Measurements from ENCODE around the gene RGS6.

RGS6 gene

DNA sequence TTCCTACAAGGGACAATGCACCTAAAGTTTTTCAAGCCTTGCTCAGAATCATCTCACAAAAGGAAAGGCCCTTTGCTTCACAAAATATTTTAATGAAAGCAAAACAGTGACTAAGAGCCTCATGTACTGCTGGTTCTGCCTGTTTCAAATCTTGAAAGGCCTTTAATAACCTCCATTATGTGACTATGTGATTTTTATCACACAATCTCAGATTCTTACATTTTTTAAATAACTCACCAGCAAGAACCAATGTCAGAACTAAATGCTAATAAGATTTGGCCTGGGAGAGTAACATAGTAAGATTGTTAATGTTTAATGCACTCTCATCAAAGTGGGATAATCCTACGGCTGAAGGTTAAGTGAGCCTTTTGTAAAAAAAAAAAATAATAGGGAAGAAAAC, 378.9 kb downstream of the RGS6 start:
- H3K9me2 ChIP-seq (ENCODE audit: low read depth, low read length) = no peaks in the 10 kb centered on the region
- no peaks in the 10 kb centered on the region; the same call in 1 of the 2 replicates for H3K27me3 ChIP-seq (ENCODE audit: insufficient read depth, low read length)
- no peak overlapping the region for H3K4me2 ChIP-seq (ENCODE audit: low read length)
- no peaks in the 10 kb centered on the region for H3K9me3 ChIP-seq (ENCODE audit: low read length)
- H3K4me3 ChIP-seq (ENCODE audit: low read depth, low read length, poor library complexity, severe bottlenecking) = no peak overlapping the region
- no peak overlapping the region for H3K27ac ChIP-seq (ENCODE audit: low read depth, low read length, poor library complexity, severe bottlenecking)
- H2AFZ ChIP-seq (ENCODE audit: low read length) = no peak overlapping the region
- TF ChIP-seq EZH2 (IDR thresholded peaks at IDR 0.05; ENCODE audit: borderline replicate concordance, low read length) = no peak
- TF ChIP-seq, protein P1, sequence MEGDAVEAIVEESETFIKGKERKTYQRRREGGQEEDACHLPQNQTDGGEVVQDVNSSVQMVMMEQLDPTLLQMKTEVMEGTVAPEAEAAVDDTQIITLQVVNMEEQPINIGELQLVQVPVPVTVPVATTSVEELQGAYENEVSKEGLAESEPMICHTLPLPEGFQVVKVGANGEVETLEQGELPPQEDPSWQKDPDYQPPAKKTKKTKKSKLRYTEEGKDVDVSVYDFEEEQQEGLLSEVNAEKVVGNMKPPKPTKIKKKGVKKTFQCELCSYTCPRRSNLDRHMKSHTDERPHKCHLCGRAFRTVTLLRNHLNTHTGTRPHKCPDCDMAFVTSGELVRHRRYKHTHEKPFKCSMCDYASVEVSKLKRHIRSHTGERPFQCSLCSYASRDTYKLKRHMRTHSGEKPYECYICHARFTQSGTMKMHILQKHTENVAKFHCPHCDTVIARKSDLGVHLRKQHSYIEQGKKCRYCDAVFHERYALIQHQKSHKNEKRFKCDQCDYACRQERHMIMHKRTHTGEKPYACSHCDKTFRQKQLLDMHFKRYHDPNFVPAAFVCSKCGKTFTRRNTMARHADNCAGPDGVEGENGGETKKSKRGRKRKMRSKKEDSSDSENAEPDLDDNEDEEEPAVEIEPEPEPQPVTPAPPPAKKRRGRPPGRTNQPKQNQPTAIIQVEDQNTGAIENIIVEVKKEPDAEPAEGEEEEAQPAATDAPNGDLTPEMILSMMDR (IDR thresholded peaks at IDR 0.05; ENCODE audit: low read length) = no peak
- no peak overlapping the region for H3K9ac ChIP-seq (ENCODE audit: low read length)
- no peaks in the 10 kb centered on the region for H4K20me1 ChIP-seq (ENCODE audit: insufficient read depth, low read length)
- no peaks in the 10 kb centered on the region for H3F3A ChIP-seq (ENCODE audit: insufficient read depth, low read length)
- H3K79me2 ChIP-seq (ENCODE audit: insufficient read depth, low read length) = no peaks in the 10 kb centered on the region
- H3K36me3 ChIP-seq (ENCODE audit: insufficient read depth, low read length) = no peaks in the 10 kb centered on the region
- no peaks in the 10 kb centered on the region for H3K4me1 ChIP-seq (ENCODE audit: insufficient read depth, low read length, severe bottlenecking)

DNA sequence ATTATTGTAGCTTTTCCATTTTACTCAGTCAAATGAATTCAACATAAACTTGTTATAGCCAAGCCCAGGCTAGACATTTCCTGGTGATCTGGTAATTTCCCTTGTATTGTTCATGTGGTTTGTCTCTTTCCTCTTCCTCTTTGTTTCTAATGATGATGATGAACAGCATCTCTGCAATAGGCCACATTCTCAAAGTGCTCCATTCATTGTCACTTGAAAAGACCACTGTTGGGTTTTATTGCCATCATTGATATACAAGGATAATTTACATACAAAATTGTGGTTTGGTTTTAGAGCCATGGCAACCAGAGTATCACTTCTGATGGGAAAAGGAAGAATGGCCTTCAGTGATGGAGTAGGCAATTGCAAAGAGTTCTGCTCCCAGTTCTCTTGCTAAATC, 379.3 kb downstream of the RGS6 start:
- TF ChIP-seq, protein P1 (IDR thresholded peaks at IDR 0.05; ENCODE audit: low read length) = no peak
- no peak for TF ChIP-seq EZH2 (IDR thresholded peaks at IDR 0.05; ENCODE audit: borderline replicate concordance, low read length)
- Histone ChIP-seq H4K20me1 (ENCODE audit: insufficient read depth, low read length) (no peaks in the 10 kb centered on the region), H3K4me1 (ENCODE audit: insufficient read depth, low read length, severe bottlenecking) (no peaks in the 10 kb centered on the region), H3K79me2 (ENCODE audit: insufficient read depth, low read length) (no peaks in the 10 kb centered on the region), H3F3A (ENCODE audit: insufficient read depth, low read length) (no peaks in the 10 kb centered on the region), H3K27ac (ENCODE audit: low read depth, low read length, poor library complexity, severe bottlenecking) (no peak overlapping the region), H3K9me2 (ENCODE audit: low read depth, low read length) (no peaks in the 10 kb centered on the region), H3K9ac (ENCODE audit: low read length) (no peak overlapping the region), H2AFZ (ENCODE audit: low read length) (no peak overlapping the region), H3K27me3 (ENCODE audit: insufficient read depth, low read length) (no peaks in the 10 kb centered on the region; the same call in 1 of the 2 replicates), H3K4me2 (ENCODE audit: low read length) (no peak overlapping the region), H3K4me3 (ENCODE audit: low read depth, low read length, poor library complexity, severe bottlenecking) (no peak overlapping the region), H3K36me3 (ENCODE audit: insufficient read depth, low read length) (no peaks in the 10 kb centered on the region), H3K9me3 (ENCODE audit: low read length) (no peaks in the 10 kb centered on the region)

DNA sequence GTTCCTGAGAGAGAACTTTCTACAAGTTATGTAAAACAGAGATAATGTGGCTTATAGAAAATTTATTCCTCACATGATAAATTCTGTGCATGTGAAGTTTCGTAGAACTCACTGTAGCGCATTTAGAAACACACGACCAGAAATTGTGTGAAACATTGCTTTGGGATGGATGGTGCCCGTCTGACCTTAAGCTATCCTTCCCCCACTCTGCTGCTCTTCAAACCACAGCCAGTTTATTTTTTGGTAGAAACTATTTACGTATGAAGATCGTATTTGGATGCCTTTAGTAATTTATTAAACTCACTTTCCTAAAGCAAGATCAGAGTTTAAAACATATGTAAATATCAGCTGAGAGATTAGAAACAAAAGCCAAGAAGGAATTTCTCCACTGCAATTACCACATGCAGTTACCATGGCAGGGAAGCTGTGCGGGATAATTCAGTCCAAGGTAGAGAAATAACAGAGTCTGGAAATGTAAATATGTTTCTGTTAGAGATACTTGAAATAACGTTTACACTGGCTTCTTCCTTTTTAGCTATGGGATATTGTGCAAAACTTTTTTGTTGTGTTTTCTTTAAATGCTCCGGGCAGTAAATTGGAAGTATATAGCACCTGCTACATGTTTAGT, 382.7 kb downstream of the RGS6 start:
- Histone ChIP-seq H3K27me3 (ENCODE audit: insufficient read depth, low read length) (no peaks in the 10 kb centered on the region; the same call in 1 of the 2 replicates), H3K9ac (ENCODE audit: low read length) (no peak overlapping the region), H3K9me3 (ENCODE audit: low read length) (no peaks in the 10 kb centered on the region), H3K4me3 (ENCODE audit: low read depth, low read length, poor library complexity, severe bottlenecking) (no peak overlapping the region), H2AFZ (ENCODE audit: low read length) (no peak overlapping the region), H3K4me2 (ENCODE audit: low read length) (no peak overlapping the region), H3K27ac (ENCODE audit: low read depth, low read length, poor library complexity, severe bottlenecking) (no peak overlapping the region), H3K79me2 (ENCODE audit: insufficient read depth, low read length) (no peaks in the 10 kb centered on the region), H3K9me2 (ENCODE audit: low read depth, low read length) (no peaks in the 10 kb centered on the region), H4K20me1 (ENCODE audit: insufficient read depth, low read length) (no peaks in the 10 kb centered on the region), H3K4me1 (ENCODE audit: insufficient read depth, low read length, severe bottlenecking) (no peaks in the 10 kb centered on the region), H3F3A (ENCODE audit: insufficient read depth, low read length) (no peaks in the 10 kb centered on the region), H3K36me3 (ENCODE audit: insufficient read depth, low read length) (no peaks in the 10 kb centered on the region)
- TF ChIP-seq, protein P1 (IDR thresholded peaks at IDR 0.05; ENCODE audit: low read length) = no peak
- no peak for TF ChIP-seq EZH2 (IDR thresholded peaks at IDR 0.05; ENCODE audit: borderline replicate concordance, low read length)

All from OCI-LY1 (cell line).